Central memory CD4-positive, alpha-beta T cell (primary cell): Measurements from ENCODE around the gene KMT2B.

Experiments
- DNase-seq: peaks from one replicate; pipeline ENCODE4 v3.0.0; 2022

The KMT2B gene

GRCh38 chr19:35744430-35745327 is 26.9 kb downstream of the KMT2B start:
- DNase-seq, result peak; percentile 94

DNA sequence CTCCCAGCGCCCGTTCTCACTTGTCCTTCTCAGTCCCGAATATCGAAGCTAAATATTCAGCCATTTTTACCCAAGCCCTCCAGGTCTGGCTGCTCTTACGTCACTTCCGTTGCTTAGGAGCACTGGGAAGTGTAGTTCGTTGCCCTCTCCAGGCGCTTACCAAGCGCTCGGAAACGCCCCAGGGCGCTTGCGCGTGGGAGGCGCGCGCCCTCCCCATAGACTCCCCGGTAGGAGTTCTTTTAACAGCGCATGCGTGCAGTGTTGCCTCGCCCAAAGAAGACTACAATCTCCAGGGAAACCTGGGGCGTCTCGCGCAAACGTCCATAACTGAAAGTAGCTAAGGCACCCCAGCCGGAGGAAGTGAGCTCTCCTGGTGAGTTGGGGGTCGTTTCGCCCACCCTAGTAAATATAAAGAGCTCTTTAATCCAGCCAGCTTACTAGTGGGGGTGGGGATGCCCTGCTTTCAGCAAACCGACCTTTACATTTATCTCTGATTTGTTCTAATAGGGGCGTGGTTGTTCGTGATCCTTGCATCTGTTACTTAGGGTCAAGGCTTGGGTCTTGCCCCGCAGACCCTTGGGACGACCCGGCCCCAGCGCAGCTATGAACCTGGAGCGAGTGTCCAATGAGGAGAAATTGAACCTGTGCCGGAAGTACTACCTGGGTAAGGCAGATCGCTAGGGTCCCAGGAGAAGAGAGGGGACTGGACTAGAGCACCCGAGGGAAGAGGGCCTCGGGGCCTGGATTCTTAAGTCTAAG is 27.7 kb downstream of the KMT2B start, which contains the start of the genes PSENEN and U2AF1L4:
PSENEN (plus strand) TSS at position 324 of the 759 bp plus-strand sequence; CDS start at position 604, 280 bp downstream.
U2AF1L4 (minus strand) TSS at position 91 of the 759 bp plus-strand sequence; CDS start at position 64, 27 bp downstream.
- peak; percentile 99 for DNase-seq

GRCh38 chr19:35746087-35746462 is 28.3 kb downstream of the KMT2B start:
- DNase-seq, result no peak

DNA sequence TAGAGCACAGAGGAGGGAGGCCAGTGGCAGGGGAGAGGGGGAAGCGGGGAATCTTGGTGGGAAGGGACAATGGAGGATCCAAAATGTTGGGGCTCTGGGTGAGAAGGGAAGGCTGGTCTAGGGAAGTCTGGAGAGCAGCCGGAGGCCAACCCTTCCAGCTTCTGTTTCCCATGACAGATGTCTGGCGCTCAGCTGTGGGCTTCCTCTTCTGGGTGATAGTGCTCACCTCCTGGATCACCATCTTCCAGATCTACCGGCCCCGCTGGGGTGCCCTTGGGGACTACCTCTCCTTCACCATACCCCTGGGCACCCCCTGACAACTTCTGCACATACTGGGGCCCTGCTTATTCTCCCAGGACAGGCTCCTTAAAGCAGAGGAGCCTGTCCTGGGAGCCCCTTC is 28.7 kb downstream of the KMT2B start:
- DNase-seq, result no peak

GRCh38 chr19:35748106-35749020 is 30.6 kb downstream of the KMT2B start, which contains the start of gene LIN37:
TSS of gene LIN37 (plus strand) at chr19:35748576. CDS start at chr19:35748725, 149 bp downstream.
- DNase-seq, result peak; percentile 99

GRCh38 chr19:35750167-35750566 is 32.4 kb downstream of the KMT2B start:
- DNase-seq, result no peak

DNA sequence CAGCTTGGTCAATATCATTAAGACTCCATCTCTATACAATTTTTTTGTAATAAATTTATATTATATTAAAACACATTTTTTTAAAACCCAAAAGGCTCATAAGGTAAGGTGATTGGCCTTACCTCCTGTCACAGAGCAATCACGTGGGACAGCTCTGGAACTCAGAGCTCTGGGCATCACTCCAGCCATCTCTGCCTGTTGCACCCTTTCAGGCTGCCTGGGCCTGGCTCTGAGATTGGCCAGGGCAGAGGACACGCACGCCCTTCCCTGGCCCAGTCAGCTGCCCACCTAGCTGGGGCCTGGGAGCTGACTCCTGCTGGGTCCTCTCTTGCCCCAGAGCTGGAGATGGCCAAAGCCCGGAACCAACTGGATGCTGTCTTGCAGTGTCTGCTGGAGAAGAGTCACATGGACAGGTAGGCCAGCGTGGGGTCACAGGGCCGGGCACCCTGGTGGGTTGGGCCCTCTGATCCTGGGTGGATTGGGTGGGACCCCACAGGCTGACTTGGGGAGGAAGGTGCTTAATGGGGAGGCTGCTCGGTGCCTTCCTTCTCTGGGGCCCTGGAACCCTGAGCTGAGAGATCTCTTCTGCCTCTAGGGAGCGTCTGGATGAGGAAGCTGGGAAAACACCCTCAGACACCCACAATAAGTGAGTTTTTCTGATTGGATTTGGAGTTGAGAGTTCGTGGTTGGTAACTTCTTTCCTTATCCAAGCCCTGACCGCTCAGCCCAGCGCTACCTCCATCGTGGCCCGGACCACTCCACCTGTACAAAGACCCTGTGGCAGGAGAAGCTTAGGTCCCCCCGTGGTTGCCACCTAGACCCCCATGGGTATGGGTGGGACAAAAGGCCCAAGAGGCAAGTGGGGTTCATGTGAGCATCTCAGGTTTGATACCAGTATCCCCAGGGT is 34.3 kb downstream of the KMT2B start:
- DNase-seq, result no peak

DNA sequence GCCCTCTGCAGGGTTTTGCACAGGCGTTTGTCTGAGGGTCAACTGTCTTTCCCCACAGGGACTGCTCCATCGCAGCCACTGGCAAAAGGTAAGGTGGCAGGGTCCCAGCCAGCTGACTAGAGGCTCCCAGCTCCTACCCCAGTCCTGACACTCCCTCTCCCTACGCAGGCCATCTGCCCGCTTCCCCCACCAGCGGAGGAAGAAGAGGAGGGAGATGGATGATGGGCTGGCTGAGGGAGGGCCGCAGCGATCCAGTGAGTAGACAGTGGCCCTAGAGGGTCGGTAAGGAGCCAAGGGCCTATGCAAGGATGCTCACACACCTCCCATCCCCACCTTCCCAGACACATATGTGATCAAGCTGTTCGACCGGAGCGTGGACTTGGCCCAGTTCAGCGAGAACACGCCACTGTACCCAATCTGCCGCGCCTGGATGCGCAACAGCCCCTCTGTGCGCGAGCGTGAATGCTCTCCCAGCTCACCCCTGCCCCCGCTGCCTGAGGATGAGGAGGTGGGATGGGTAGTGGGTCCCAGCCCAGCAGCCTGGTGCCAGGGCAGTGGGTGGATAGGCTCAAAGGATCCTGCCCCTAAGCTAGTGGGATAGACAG is 35.0 kb downstream of the KMT2B start:
- DNase-seq, result no peak

DNA sequence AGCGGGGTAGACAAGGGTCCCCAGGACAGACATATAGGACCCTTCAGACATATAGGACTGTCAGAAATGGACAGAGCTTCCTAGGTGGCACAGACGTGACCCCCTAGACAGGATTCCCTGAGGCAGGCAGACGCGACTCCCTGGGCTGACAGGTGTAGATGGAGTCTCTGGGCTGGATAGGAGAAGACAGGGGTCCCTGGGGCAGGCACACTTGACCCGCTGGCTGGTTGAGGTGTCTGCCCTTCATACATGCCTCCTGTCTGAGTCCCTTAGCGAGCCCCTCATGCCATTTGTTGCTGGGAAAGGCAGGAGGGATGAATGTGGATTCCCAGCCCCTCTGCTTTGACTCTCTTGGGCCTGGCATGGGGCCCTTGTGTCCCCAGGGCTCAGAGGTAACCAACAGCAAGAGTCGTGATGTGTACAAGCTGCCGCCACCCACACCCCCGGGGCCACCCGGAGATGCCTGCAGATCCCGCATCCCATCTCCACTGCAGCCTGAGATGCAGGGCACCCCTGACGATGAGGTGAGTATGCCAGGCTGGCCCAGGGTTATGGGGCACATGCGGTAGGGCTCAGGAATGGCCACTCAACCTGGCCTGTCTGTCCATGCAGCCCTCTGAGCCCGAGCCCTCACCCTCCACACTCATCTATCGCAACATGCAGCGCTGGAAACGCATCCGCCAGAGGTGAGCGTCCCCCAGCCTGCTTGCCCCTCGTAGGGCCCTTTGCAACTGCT is 36.0 kb downstream of the KMT2B start:
- no peak for DNase-seq

DNA sequence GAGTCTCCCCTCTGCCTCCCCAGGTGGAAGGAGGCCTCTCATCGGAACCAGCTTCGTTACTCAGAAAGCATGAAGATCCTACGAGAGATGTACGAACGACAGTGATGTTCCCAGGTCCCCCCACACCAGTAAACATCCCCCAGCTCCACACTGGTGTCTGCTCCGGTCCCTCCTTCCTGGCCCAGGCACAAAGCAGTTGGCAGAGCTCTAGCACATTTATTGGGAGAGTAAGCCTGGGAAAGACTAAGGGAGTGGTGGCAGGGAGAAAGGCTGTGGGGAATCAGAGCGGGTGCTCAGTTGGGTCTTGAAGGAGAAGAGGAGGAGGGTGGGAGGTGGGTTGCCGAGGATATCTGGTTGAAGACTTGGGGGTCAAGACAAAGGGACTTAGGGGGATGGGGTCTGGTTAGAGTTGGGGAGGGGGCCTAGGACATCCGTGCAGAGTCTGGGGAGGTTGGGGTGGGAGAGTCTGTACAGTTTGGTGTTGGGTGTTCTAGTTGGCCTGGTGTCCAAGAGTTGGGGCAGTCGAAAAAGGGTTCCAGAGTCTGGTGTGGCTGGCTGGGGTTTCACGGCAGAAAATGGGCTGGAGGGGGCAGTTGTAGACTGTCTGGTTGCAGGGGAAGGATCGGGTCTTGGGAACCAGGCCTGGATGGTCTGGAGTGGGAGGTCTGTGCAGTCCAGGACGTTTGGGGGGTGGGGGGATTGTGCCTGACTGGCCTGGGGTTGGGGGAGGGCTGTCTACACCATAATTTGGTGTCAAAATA is 36.7 kb downstream of the KMT2B start:
- no peak for DNase-seq

- DNase-seq, result no peak
Measured at GRCh38 chr19:35755131-35755549, 37.3 kb downstream of the KMT2B start.

GRCh38 chr19:35755550-35756376 is 38.0 kb downstream of the KMT2B start:
- DNase-seq, result peak; percentile 61

DNA sequence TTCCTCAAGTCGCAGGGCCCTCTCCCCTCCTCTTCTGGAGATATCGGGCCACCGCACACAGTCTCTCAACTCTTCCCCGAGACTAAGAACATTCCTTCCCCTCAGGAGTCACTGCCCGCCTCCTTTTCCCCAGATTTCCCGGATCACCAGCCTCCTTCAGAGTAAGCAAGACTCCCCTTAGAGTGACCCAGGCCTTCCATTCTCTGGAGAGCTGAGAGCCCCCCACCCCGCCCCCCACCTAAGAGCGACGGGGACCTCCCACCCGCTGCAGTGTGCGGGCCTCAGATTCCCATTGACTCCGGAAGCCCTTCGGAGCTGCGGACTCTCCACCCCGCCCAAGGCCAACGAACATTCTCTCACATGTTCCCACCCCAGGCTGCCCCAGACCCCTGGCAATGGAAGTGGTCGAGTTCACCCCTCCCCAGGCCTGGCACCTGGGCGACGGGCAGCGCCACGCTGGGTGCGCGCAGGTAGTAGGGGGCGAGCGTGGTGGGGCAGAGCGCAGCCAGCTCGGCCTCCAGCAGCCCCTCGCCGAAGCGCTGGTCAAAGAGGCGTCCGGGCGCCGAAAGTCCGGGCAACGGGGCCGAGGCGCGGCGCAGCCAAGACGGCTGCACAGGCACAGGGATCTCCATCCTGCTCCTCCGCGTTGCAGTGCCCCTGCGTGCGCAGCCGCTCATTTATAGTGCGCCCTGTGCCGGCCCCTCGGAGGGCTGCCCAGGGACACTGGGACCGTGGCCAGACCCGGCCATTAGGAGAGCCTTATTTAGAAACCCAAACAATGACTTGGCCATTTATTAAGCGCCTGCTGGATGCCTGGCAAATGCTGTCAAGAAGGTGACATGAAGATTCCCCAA is 38.8 kb downstream of the KMT2B start, which contains the start of gene HSPB6:
HSPB6 (minus strand) TSS at position 653 of the 854 bp plus-strand sequence; CDS start at position 632, 21 bp downstream.
- no peak for DNase-seq

DNA sequence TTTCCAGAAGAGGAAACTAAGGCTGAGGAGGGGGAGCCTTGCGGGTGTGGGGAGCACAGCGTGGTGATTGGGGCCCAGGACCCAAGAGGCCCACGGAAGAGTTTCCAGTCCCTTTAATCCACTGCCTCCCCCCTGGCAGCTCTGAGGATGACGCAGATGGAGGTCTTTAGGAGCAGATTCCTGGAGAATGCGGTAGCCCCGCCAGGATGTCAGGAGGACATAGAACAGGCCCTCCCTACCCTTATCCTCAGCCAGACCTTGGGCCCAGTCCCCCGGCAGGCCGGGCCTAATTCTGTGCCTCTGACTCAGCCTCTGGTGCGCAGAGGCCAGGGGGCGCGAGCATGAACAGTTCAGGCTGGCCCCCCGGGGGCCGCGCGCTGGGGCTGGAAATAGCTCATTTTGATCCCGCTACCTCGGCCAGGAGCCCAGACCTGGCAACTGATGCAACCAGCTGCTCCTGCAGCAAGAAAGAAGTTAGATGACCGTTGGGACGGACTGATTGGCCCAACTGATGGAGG is 39.5 kb downstream of the KMT2B start:
- DNase-seq, result no peak

DNA sequence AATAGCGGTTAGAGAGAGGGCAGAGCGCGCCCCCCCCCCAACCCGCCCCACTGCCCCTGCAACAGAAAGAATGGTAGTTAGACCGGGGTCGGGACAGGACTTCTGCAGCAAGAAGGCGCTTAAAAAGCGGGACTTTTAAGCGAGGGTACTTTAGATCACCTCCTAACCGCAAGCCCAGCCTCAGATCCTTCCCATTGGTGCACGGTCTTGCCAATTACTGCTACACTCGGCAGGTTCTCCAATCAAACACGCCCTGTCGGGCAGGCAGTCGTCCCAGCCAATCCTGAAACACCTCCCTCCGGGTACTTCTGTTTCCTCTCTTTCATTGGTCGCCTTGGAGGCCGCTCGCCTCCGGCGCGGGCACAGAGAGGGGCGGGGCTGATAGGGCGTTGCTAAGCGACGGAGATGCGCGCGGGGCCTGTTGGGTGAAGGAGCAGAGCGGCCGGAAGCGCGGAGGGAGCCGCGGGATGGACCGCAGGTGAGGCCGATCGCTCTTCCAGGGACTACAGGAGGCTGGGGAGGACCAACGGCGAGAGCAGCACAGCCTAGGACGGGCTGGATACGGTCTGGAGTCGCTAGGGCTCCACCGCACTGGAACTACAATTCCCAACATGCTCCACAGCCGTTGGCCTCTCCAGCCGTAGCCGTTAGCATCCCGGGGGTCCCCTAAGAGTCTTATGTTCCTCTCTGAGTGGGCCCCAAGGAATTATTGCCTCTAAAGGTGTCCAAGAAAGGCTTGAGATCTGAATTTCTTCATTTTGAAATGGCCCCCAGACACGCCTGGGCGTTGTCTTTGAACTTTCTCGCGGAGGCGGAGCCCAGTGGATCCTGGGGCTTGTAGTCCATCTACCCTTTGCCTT is 40.2 kb downstream of the KMT2B start, which contains the start of gene PROSER3:
PROSER3 (plus strand) TSS at position 428 of the 860 bp plus-strand sequence; CDS start at position 468, 40 bp downstream.
- peak; percentile 100 for DNase-seq

- DNase-seq, result no peak
Measured at GRCh38 chr19:35759697-35760096, 41.9 kb downstream of the KMT2B start.
